Choroid plexus epithelial cell (primary cell): ENCODE data around the gene CFAP99.
"Not testable (repeated sequence)": the region's sequence is repeated elsewhere in the genome, so short reads cannot be mapped to it uniquely, and the experiment has no call there.

ENCODE experiments used
- DNase-seq: peaks from one replicate; pipeline ENCODE4 v3.0.0-alpha.2; 2010; ENCODE audit warnings: low read depth
- H3K4me3 ChIP-seq: 2 replicates; pipeline ENCODE4 v1.5.1; 2011; ENCODE audit warnings: low read depth, mild to moderate bottlenecking, control low read depth, low read length, moderate library complexity
- CTCF ChIP-seq: conservative IDR thresholded peaks from 2 replicates; pipeline ENCODE4 v1.5.1; 2011; ENCODE audit warnings: low read depth, mild to moderate bottlenecking, control low read depth, inconsistent platforms, low read length, moderate library complexity

Gene CFAP99

DNA sequence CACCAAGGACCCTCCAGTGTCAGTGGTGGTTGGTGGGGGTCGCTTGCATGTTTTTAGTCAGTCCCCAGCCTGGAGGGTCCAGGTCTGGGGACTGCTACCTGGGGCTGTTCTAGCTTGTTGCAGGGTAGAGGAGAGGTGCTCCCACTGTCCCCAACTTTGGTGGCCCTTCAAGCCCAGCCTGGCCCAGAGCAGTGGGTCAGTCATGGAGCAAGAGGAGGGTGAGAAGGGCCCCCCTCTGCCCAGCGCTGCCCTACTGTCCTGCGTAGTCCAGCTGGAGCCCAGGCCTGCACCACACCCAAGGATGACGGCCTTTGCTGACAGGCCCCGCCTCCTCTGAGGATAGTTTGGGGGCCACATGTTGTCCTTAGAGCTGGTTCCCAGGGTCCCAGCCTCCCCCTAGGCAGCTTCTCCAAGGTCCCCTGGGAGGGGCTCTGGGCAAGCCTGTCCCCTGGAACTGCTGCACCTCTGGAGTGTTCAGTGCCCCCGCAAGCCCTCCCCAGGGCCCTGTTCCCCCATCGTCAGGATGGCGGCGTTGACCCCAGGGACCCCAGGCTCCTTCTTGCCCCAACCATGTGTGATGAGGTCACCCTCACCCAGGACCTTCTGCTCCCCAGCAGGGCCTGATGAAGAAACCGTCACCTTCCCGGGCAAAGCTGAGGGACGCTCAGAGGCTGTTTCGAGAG lies 6.8 kb downstream of the CFAP99 start:
- no peak overlapping the region for H3K4me3 ChIP-seq
- no peak for TF ChIP-seq CTCF
- no peak for DNase-seq

- no peak for DNase-seq
- TF ChIP-seq CTCF, result no peak
- no peak overlapping the region for H3K4me3 ChIP-seq
These were observed 7.3 kb downstream of the CFAP99 start for GRCh38 chr4:2426069-2426397.

GRCh38 chr4:2426711-2427275 lies 8.0 kb downstream of the CFAP99 start:
- no peak for DNase-seq
- no peak for TF ChIP-seq CTCF
- H3K4me3 ChIP-seq, result no peak overlapping the region

- TF ChIP-seq CTCF, result no peak
- DNase-seq, result no peak
- H3K4me3 ChIP-seq, result no peak overlapping the region
These were observed 8.9 kb downstream of the CFAP99 start for GRCh38 chr4:2427383-2428334.

DNA sequence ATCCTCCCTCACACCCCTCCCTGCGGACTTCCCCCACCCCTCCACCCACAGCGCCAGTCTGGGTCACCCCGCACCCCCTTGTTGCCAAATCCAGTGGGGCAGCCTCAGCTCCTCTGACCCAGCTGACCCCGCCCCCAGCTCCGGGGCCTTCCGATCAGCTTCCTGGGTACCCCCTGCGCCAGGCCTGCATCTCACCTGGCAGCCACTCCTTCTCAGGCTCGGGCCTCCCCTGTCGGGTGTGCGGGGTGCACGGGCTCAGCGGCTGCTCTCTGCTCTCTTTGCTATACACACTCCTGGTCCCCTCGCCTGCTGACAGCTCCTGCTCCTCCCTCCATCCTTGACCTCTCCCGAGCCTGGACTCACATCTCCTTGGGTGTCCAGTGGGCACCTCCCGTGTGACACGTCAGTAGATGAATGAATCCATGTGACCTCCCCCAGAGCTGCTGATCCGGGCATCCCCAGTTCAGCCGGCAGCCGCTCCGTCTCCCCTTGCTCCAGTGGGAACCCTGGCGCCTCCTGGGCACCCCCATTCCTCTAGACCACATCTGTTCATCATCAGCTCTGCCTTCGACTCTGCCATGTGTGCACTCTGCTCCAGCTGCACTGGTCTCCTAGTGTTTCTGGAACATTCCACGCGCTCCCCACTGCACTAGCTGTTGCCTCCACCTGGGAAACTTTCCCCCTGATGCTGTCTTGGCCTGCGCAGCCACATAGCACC lies 9.9 kb downstream of the CFAP99 start:
- H3K4me3 ChIP-seq, result no peak overlapping the region

DNA sequence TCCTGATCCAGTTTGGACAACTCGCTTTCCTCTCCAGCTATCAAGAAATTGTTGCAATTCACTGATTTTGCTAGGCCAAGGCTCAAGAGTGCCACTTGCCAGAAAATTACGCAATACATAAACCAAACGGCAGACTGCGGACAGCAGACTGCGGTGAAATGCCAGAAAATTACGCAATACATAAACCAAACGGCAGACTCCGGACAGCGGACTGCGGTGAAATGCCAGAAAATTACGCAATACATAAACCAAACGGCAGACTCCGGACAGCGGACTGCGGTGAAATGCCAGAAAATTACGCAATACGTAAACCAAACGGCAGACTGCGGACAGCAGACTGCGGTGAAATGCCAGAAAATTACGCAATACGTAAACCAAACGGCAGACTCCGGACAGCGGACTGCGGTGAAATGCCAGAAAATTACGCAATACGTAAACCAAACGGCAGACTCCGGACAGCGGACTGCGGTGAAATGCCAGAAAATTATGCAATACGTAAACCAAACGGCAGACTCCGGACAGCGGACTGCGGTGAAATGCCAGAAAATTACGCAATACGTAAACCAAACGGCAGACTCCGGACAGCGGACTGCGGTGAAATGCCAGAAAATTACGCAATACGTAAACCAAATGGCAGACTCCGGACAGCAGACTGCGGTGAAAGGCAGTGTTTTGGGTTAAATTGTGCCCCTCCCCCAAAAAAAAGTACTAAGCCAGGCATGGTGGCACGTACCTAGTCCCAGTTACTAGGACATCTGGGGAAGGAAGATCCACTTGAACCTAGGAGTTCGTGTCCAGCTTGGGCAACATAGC lies 11.4 kb downstream of the CFAP99 start:
- DNase-seq, result peak; percentile 35
- H3K4me3 ChIP-seq, result not testable (repeated sequence)

More for the DNA sequence above, 9.9 kb downstream of the CFAP99 start:
- DNase-seq, result no peak
- no peak for TF ChIP-seq CTCF
